MM.1S (cell line): ENCODE measurements around the gene PACRG.
"Not testable (repeated sequence)": the region's sequence is repeated elsewhere in the genome, so short reads cannot be mapped to it uniquely, and the experiment has no call there.

ENCODE experiments used
- DNase-seq: peaks from one replicate; pipeline ENCODE4 v3.0.0-alpha.2; 2015
- H2AFZ ChIP-seq: fragments of 300-600 bp; sonication (generic); 2 replicates; pipeline ENCODE4 v1.6.0; 2016; ENCODE audit warnings: antibody characterized with exemption, low read length
- H3F3A ChIP-seq: fragments of 300-600 bp; sonication (generic); 2 replicates; pipeline ENCODE4 v1.6.1; 2016; ENCODE audit warnings: mild to moderate bottlenecking, antibody characterized with exemption, low read length, moderate library complexity, mixed read lengths; ENCODE audit not compliant: insufficient read depth
- H3K27ac ChIP-seq: fragments of 300-600 bp; sonication (generic); 2 replicates; pipeline ENCODE4 v1.5.1; 2016; ENCODE audit warnings: mild to moderate bottlenecking, low read length
- H3K27me3 ChIP-seq: fragments of 300-600 bp; sonication (generic); replicated peaks from 2 replicates; pipeline ENCODE4 v1.6.0; 2016; ENCODE audit warnings: low read length; ENCODE audit not compliant: insufficient read depth
- H3K36me3 ChIP-seq: fragments of 300-600 bp; sonication (generic); replicated peaks from 2 replicates; pipeline ENCODE4 v1.6.1; 2016; ENCODE audit warnings: mild to moderate bottlenecking, low read length, mixed read lengths; ENCODE audit not compliant: insufficient read depth
- H3K4me1 ChIP-seq: fragments of 300-600 bp; sonication (generic); 2 replicates; pipeline ENCODE4 v1.6.1; 2016; ENCODE audit warnings: low read length, mixed read lengths
- H3K4me2 ChIP-seq: fragments of 300-600 bp; sonication (generic); 2 replicates; pipeline ENCODE4 v1.6.0; 2016; ENCODE audit warnings: low read depth, low read length
- H3K4me3 ChIP-seq: fragments of 300-600 bp; sonication (generic); 2 replicates; pipeline ENCODE4 v1.5.1; 2016; ENCODE audit warnings: low read length, mixed read lengths
- H3K79me2 ChIP-seq: fragments of 300-600 bp; sonication (generic); 2 replicates; pipeline ENCODE4 v1.6.1; 2016; ENCODE audit warnings: mixed run types, low read length, mixed read lengths
- H3K9ac ChIP-seq: fragments of 300-600 bp; sonication (generic); 2 replicates; pipeline ENCODE4 v1.6.1; 2016; ENCODE audit warnings: low read length, mixed read lengths
- H3K9me2 ChIP-seq: fragments of 300-600 bp; sonication (generic); replicated peaks from 2 replicates; pipeline ENCODE4 v1.6.1; 2016; ENCODE audit warnings: mild to moderate bottlenecking, low read length, mixed read lengths; ENCODE audit not compliant: insufficient read depth
- H3K9me3 ChIP-seq: fragments of 300-600 bp; sonication (generic); replicated peaks from 2 replicates; pipeline ENCODE4 v1.6.1; 2016; ENCODE audit warnings: mild to moderate bottlenecking, low read length, mixed read lengths; ENCODE audit not compliant: insufficient read depth
- H4K20me1 ChIP-seq: fragments of 300-600 bp; sonication (generic); 2 replicates; pipeline ENCODE4 v1.6.1; 2016; ENCODE audit warnings: mild to moderate bottlenecking, low read length, moderate library complexity, mixed read lengths; ENCODE audit not compliant: insufficient read depth
- CTCF ChIP-seq: fragments of 300-600 bp; sonication (generic); IDR thresholded peaks from 2 replicates; pipeline ENCODE4 v1.5.1; 2016; ENCODE audit warnings: antibody characterized with exemption, low read length, mixed read lengths
- EZH2 ChIP-seq: fragments of 300-600 bp; sonication (generic); optimal IDR thresholded peaks from 2 replicates; pipeline ENCODE3; 2017; ENCODE audit warnings: low read depth, mild to moderate bottlenecking, antibody characterized with exemption, low read length, mixed read lengths
- EZH2phosphoT487 ChIP-seq: fragments of 300-600 bp; sonication (generic); IDR thresholded peaks from 2 replicates; pipeline ENCODE4 v1.6.1; 2018; ENCODE audit warnings: antibody characterized with exemption, low read length

Gene PACRG

GRCh38 chr6:163313981-163314380 lies 586.2 kb downstream of the PACRG start:
- H3F3A ChIP-seq, result no peaks in the 10 kb centered on the region
- no peaks in the 10 kb centered on the region for H3K9me2 ChIP-seq
- H3K9me3 ChIP-seq, result no peaks in the 10 kb centered on the region
- H3K4me3 ChIP-seq, result no peak overlapping the region
- TF ChIP-seq CTCF, result no peak
- no peak for TF ChIP-seq EZH2
- TF ChIP-seq EZH2phosphoT487, result no peak
- H4K20me1 ChIP-seq, result no peaks in the 10 kb centered on the region
- H3K27ac ChIP-seq, result no peak overlapping the region
- DNase-seq, result no peak
- no peak overlapping the region for H2AFZ ChIP-seq
- no peaks in the 10 kb centered on the region for H3K27me3 ChIP-seq
- H3K4me2 ChIP-seq, result no peak overlapping the region
- H3K79me2 ChIP-seq, result no peaks in the 10 kb centered on the region
- no peak overlapping the region for H3K9ac ChIP-seq
- no peaks in the 10 kb centered on the region for H3K4me1 ChIP-seq
- H3K36me3 ChIP-seq, result no peaks in the 10 kb centered on the region

- H3K79me2 ChIP-seq, result no peaks in the 10 kb centered on the region
- no peak overlapping the region for H3K4me2 ChIP-seq
- no peaks in the 10 kb centered on the region for H3K27me3 ChIP-seq
- no peaks in the 10 kb centered on the region for H3F3A ChIP-seq
- no peak overlapping the region for H3K4me3 ChIP-seq
- H3K9me3 ChIP-seq, result no peaks in the 10 kb centered on the region
- H3K9ac ChIP-seq, result no peak overlapping the region
- H4K20me1 ChIP-seq, result no peaks in the 10 kb centered on the region
- no peak overlapping the region for H3K27ac ChIP-seq
- DNase-seq, result no peak
- H2AFZ ChIP-seq, result no peak overlapping the region
- H3K36me3 ChIP-seq, result no peaks in the 10 kb centered on the region
- TF ChIP-seq EZH2phosphoT487 (no peak), CTCF (no peak), EZH2 (no peak)
- H3K4me1 ChIP-seq, result no peaks in the 10 kb centered on the region
- no peaks in the 10 kb centered on the region for H3K9me2 ChIP-seq
Measured at GRCh38 chr6:163314791-163315470, 587.2 kb downstream of the PACRG start.

GRCh38 chr6:163316866-163317495 lies 589.2 kb downstream of the PACRG start:
- H3K9me3 ChIP-seq, H3K4me2 ChIP-seq, H3K4me1 ChIP-seq, H3K27me3 ChIP-seq, H4K20me1 ChIP-seq, H3K79me2 ChIP-seq, H3K27ac ChIP-seq, H3K9me2 ChIP-seq, H2AFZ ChIP-seq, H3K36me3 ChIP-seq, H3F3A ChIP-seq, H3K9ac ChIP-seq, DNase-seq, H3K4me3 ChIP-seq: not testable (repeated sequence)
